ENCODE results near the gene TIGD3. TPM values are rescaled to one million over a fixed set of nuclear protein-coding genes. Genes with fewer than 3 reads are reported as not detected.

The TIGD3 gene
- total RNA-seq, 2 donors from 2014 or later: 0.22 TPM; not detected in 1

GRCh38 chr11:65363770-65364169 is 9.2 kb downstream of the TIGD3 start:
- Histone ChIP-seq H3K27me3 (no peaks in the 10 kb centered on the region), H3K36me3 (no peaks in the 10 kb centered on the region), H3K4me1 (peaks cover 0 to 5% of the 10 kb centered on the region in 2 donors), H3K4me3 (no peak overlapping the region), H3K9me3 (no peaks in the 10 kb centered on the region), H3K27ac (no peak overlapping the region)
- DNase-seq (ENCODE audit: low spot score): no peak
- no peak for TF ChIP-seq CTCF (IDR thresholded peaks at IDR 0.05)

- Histone ChIP-seq H3K9me3 (no peaks in the 10 kb centered on the region), H3K27ac (peak overlapping the region in 1 of 2 donors; percentile 56), H3K4me3 (no peak overlapping the region), H3K36me3 (no peaks in the 10 kb centered on the region), H3K4me1 (peaks cover 0 to 11% of the 10 kb centered on the region in 2 donors), H3K27me3 (no peaks in the 10 kb centered on the region)
- no peak for DNase-seq (ENCODE audit: low spot score)
- peak; percentile 83 to 89 for TF ChIP-seq CTCF (IDR thresholded peaks at IDR 0.05)
Measured at GRCh38 chr11:65366340-65366773, 11.8 kb downstream of the TIGD3 start.

- no peak for TF ChIP-seq CTCF (IDR thresholded peaks at IDR 0.05)
- no peaks in the 10 kb centered on the region for H3K9me3 ChIP-seq
- no peaks in the 10 kb centered on the region for H3K36me3 ChIP-seq
- H3K4me3 ChIP-seq: no peak overlapping the region
- peak overlapping the region; percentile 81 to 90 for H3K27ac ChIP-seq
- no peak for DNase-seq (ENCODE audit: low spot score)
- peaks cover 0 to 11% of the 10 kb centered on the region in 2 donors for H3K4me1 ChIP-seq
- H3K27me3 ChIP-seq: no peaks in the 10 kb centered on the region
Measured at GRCh38 chr11:65370659-65371049, 16.1 kb downstream of the TIGD3 start.

GRCh38 chr11:65373839-65374580 is 19.5 kb downstream of the TIGD3 start:
- peaks cover 0 to 13% of the 10 kb centered on the region in 2 donors for H3K4me1 ChIP-seq
- DNase-seq (ENCODE audit: low spot score): no peak
- no peak overlapping the region for H3K4me3 ChIP-seq
- no peak for TF ChIP-seq CTCF (IDR thresholded peaks at IDR 0.05)
- H3K27me3 ChIP-seq: no peaks in the 10 kb centered on the region
- H3K9me3 ChIP-seq: no peaks in the 10 kb centered on the region
- H3K27ac ChIP-seq: no peak overlapping the region
- H3K36me3 ChIP-seq: no peaks in the 10 kb centered on the region

- peaks cover 0 to 13% of the 10 kb centered on the region in 2 donors for H3K4me1 ChIP-seq
- H3K27ac ChIP-seq: no peak overlapping the region
- no peak overlapping the region for H3K4me3 ChIP-seq
- no peak for TF ChIP-seq CTCF (IDR thresholded peaks at IDR 0.05)
- no peaks in the 10 kb centered on the region for H3K36me3 ChIP-seq
- no peak for DNase-seq (ENCODE audit: low spot score)
- H3K27me3 ChIP-seq: no peaks in the 10 kb centered on the region
- H3K9me3 ChIP-seq: no peaks in the 10 kb centered on the region
Measured at GRCh38 chr11:65375012-65375411, 20.5 kb downstream of the TIGD3 start.

Measured in right atrium auricular region (tissue), 2 donors.